ENCODE data around the gene ZW10. TPM values are rescaled to one million over a fixed set of nuclear protein-coding genes. Genes with fewer than 3 reads are reported as not detected.

Gene ZW10
- total and polyA plus RNA-seq, 2 of the 13 experiments (the other 11 are each of a cell fraction or from before 2014, with no cell fraction given): 5.8 to 31.3 TPM

GRCh38 chr11:113806406-113806805, 32.9 kb upstream of the ZW10 start (continued):
- TF ChIP-seq PRDM4 (CRISPR knock-in tag; IDR thresholded peaks at IDR 0.05; ENCODE audit: borderline replicate concordance) (no peak), SALL1 (CRISPR knock-in tag; IDR thresholded peaks at IDR 0.05) (peak; percentile 32; the same call in 1 of the 2 replicates), ZNF24 (IDR thresholded peaks at IDR 0.05) (no peak), SRSF4 (IDR thresholded peaks at IDR 0.05; ENCODE audit: low read depth, low read length, poor library complexity, severe bottlenecking) (no peak), ZNF274 (CRISPR knock-in tag; IDR thresholded peaks at IDR 0.05) (no peak), ZNF276 (CRISPR knock-in tag; IDR thresholded peaks at IDR 0.05; ENCODE audit: low read depth) (no peak), HMG20A (CRISPR knock-in tag; IDR thresholded peaks at IDR 0.05; ENCODE audit: borderline replicate concordance) (no peak), IKZF5 (CRISPR knock-in tag; IDR thresholded peaks at IDR 0.05) (no peak), SMARCE1 (IDR thresholded peaks at IDR 0.05; ENCODE audit: borderline replicate concordance) (no peak), ZNF878 (CRISPR knock-in tag; IDR thresholded peaks at IDR 0.05) (no peak)
- TF ChIP-seq, protein P1, sequence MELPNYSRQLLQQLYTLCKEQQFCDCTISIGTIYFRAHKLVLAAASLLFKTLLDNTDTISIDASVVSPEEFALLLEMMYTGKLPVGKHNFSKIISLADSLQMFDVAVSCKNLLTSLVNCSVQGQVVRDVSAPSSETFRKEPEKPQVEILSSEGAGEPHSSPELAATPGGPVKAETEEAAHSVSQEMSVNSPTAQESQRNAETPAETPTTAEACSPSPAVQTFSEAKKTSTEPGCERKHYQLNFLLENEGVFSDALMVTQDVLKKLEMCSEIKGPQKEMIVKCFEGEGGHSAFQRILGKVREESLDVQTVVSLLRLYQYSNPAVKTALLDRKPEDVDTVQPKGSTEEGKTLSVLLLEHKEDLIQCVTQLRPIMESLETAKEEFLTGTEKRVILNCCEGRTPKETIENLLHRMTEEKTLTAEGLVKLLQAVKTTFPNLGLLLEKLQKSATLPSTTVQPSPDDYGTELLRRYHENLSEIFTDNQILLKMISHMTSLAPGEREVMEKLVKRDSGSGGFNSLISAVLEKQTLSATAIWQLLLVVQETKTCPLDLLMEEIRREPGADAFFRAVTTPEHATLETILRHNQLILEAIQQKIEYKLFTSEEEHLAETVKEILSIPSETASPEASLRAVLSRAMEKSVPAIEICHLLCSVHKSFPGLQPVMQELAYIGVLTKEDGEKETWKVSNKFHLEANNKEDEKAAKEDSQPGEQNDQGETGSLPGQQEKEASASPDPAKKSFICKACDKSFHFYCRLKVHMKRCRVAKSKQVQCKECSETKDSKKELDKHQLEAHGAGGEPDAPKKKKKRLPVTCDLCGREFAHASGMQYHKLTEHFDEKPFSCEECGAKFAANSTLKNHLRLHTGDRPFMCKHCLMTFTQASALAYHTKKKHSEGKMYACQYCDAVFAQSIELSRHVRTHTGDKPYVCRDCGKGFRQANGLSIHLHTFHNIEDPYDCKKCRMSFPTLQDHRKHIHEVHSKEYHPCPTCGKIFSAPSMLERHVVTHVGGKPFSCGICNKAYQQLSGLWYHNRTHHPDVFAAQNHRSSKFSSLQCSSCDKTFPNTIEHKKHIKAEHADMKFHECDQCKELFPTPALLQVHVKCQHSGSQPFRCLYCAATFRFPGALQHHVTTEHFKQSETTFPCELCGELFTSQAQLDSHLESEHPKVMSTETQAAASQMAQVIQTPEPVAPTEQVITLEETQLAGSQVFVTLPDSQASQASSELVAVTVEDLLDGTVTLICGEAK (IDR thresholded peaks at IDR 0.05): no peak
- TF ChIP-seq, protein P1 (CRISPR knock-in tag; IDR thresholded peaks at IDR 0.05): no peak
- TF ChIP-seq, protein P2, sequence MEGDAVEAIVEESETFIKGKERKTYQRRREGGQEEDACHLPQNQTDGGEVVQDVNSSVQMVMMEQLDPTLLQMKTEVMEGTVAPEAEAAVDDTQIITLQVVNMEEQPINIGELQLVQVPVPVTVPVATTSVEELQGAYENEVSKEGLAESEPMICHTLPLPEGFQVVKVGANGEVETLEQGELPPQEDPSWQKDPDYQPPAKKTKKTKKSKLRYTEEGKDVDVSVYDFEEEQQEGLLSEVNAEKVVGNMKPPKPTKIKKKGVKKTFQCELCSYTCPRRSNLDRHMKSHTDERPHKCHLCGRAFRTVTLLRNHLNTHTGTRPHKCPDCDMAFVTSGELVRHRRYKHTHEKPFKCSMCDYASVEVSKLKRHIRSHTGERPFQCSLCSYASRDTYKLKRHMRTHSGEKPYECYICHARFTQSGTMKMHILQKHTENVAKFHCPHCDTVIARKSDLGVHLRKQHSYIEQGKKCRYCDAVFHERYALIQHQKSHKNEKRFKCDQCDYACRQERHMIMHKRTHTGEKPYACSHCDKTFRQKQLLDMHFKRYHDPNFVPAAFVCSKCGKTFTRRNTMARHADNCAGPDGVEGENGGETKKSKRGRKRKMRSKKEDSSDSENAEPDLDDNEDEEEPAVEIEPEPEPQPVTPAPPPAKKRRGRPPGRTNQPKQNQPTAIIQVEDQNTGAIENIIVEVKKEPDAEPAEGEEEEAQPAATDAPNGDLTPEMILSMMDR (CRISPR knock-in tag; IDR thresholded peaks at IDR 0.05): peak; percentile 71

Measured in HepG2 (cell line).